Smooth muscle cell of the coronary artery (primary cell): ENCODE data around the gene MYH11. TPM values are rescaled to one million over a fixed set of nuclear protein-coding genes. Genes with fewer than 3 reads are reported as not detected.

Experiments
- total RNA-seq: library from RNA; depleted of rRNA; stranded (reverse); fragments of >200 nt; gene quantifications from 2 replicates; pipeline ENCODE4 v1.2.3, GENCODE V29; 2014; ENCODE audit warnings: low replicate concordance

MYH11 gene
- under 0.01 and 0.94 TPM in 2 replicates for total RNA-seq

GRCh38 chr16:15856901-15857698 is at the start of gene MYH11:
MYH11 (minus strand) TSS chr16:15857028; CDS start chr16:15838252, 18,776 bp downstream.

GRCh38 chr16:15888072-15888976 is 31.5 kb upstream of the MYH11 start, which contains the start of gene CEP20:
CEP20 (minus strand) TSS chr16:15888603; CDS start chr16:15888585, 18 bp downstream.

Other genes starting within 250 kb of the MYH11 start
- 8.0 and 8.8 TPM in 2 replicates for gene MARF1, start 213.9 kb downstream of the MYH11 start, total RNA-seq
- gene NDE1, start 206.8 kb downstream of the MYH11 start, total RNA-seq: 5.1 and 30.0 TPM in 2 replicates
- gene CEP20, start 31.6 kb upstream of the MYH11 start, total RNA-seq: 19.1 and 20.7 TPM in 2 replicates
- gene ABCC1, start 92.6 kb upstream of the MYH11 start, total RNA-seq: 27.4 and 33.0 TPM in 2 replicates